H1 (cell line): Measurements from ENCODE around the gene GNB1L. TPM values are rescaled to one million over a fixed set of nuclear protein-coding genes. Genes with fewer than 3 reads are reported as not detected.

Experiments used
- CTCF ChIA-PET: fragments of 300-600 bp; sonication (Branson Sonifier 250); formaldehyde crosslinking; loops from one replicate; lab custom pipeline; 2021; ENCODE audit not compliant: partially characterized antibody; lab: Charles Lee
- POLR2A ChIA-PET: fragments of 300-600 bp; sonication (Branson Sonifier 250); formaldehyde crosslinking; loops from one replicate; lab custom pipeline; 2021; ENCODE audit warnings: inconsistent platforms; ENCODE audit not compliant: partially characterized antibody; lab: Charles Lee
- DNase-seq, 2 experiments: peaks; one replicate each; pipeline versions ENCODE4 v3.0.0 to v3.0.0-alpha.2; 2010 to 2022; ENCODE audit warnings: low spot score in 2 of 2, low read depth in 1 of 2, mixed read lengths in 1 of 2
- FAIRE-seq: peaks from 2 replicates; lab custom pipeline; 2011; peaks lifted over from hg19 to GRCh38; lab: Jason Lieb, UNC
- H2AFZ ChIP-seq: 2 replicates; pipeline ENCODE4 v1.8.1; 2012; ENCODE audit warnings: low read length, inconsistent platforms
- H2AK5ac ChIP-seq: 2 replicates; pipeline ENCODE4 v1.6.1; 2013; ENCODE audit warnings: low read depth, low read length
- H2BK120ac ChIP-seq: replicated peaks from 2 replicates; pipeline ENCODE3; 2013; ENCODE audit warnings: low read depth, low read length, inconsistent platforms
- H2BK12ac ChIP-seq: 2 replicates; pipeline ENCODE4 v1.6.1; 2013; ENCODE audit warnings: low read depth, low read length
- H2BK15ac ChIP-seq: 2 replicates; pipeline ENCODE4 v1.6.1; 2013; ENCODE audit warnings: low read length
- H2BK20ac ChIP-seq: 2 replicates; pipeline ENCODE4 v1.6.1; 2013; ENCODE audit warnings: low read length
- H2BK5ac ChIP-seq: 2 replicates; pipeline ENCODE4 v1.6.1; 2013; ENCODE audit warnings: low read depth, low read length
- H3K14ac ChIP-seq: 2 replicates; pipeline ENCODE4 v1.6.1; 2013; ENCODE audit warnings: inconsistent platforms; ENCODE audit not compliant: insufficient read length
- H3K18ac ChIP-seq: 2 replicates; pipeline ENCODE4 v1.6.1; 2013; ENCODE audit warnings: low read length; ENCODE audit errors: extremely low read depth
- H3K23ac ChIP-seq: 2 replicates; pipeline ENCODE4 v1.6.1; 2013; ENCODE audit warnings: inconsistent platforms; ENCODE audit not compliant: insufficient read length
- H3K23me2 ChIP-seq: 2 replicates; pipeline ENCODE4 v1.6.1; 2013; ENCODE audit warnings: low read depth, low read length
- H3K27ac ChIP-seq: 2 replicates; pipeline ENCODE4 v1.6.1; 2011; ENCODE audit warnings: low read depth, low read length, inconsistent platforms
- H3K27me3 ChIP-seq, 4 experiments: replicated peaks in 1 of 4; 1 replicate in 1 of 4; 2 replicates in 3 of 4; pipeline versions ENCODE4 v1.6.1 to v1.8.1; 2011 to 2013; ENCODE audit warnings: low read length in 3 of 4, mild to moderate bottlenecking in 3 of 4, inconsistent platforms in 2 of 4, mixed read lengths in 2 of 4, moderate library complexity in 1 of 4; ENCODE audit not compliant: control insufficient read depth in 3 of 4, insufficient read depth in 3 of 4; ENCODE audit errors: extremely low read depth in 1 of 4
- H3K36me3 ChIP-seq, 4 experiments: 2 replicates each; pipeline versions ENCODE4 v1.6.1 to v1.8.1; 2011 to 2013; ENCODE audit warnings: mild to moderate bottlenecking in 4 of 4, low read length in 3 of 4, moderate library complexity in 2 of 4, control low read depth in 1 of 4, inconsistent platforms in 1 of 4; ENCODE audit not compliant: insufficient read depth in 4 of 4, control insufficient read depth in 2 of 4
- H3K4ac ChIP-seq: replicated peaks from 2 replicates; pipeline ENCODE3; 2013; ENCODE audit warnings: low read length, low read depth, mixed read lengths, inconsistent platforms; ENCODE audit not compliant: insufficient read length
- H3K4me1 ChIP-seq, 4 experiments: replicated peaks in 1 of 4; 1 replicate in 1 of 4; 2 replicates in 3 of 4; pipeline versions ENCODE4 v1.6.1 to v1.8.1; 2011 to 2013; ENCODE audit warnings: low read length in 3 of 4, inconsistent platforms in 2 of 4, mixed read lengths in 1 of 4; ENCODE audit not compliant: insufficient read depth in 4 of 4, control insufficient read depth in 3 of 4
- H3K4me2 ChIP-seq, 2 experiments: 2 replicates each; pipeline versions ENCODE4 v1.6.1 to v1.8.1; 2011 to 2013; ENCODE audit warnings: low read depth in 2 of 2, low read length in 2 of 2, control low read depth in 1 of 2, inconsistent platforms in 1 of 2, mild to moderate bottlenecking in 1 of 2; ENCODE audit not compliant: insufficient read depth in 1 of 2
- H3K4me3 ChIP-seq, 4 experiments: fragments of 200-600, 300-600 bp in 1 of 4; sonication (generic), shearing (Covaris generic), sonication (Bioruptor Twin) in 1 of 4; 2 replicates each; pipeline versions ENCODE4 v1.5.1 to v1.8.1; 2011 to 2016; ENCODE audit warnings: low read length in 4 of 4, low read depth in 3 of 4, control low read depth in 2 of 4, inconsistent platforms in 2 of 4, mild to moderate bottlenecking in 2 of 4, mixed read lengths in 1 of 4, moderate library complexity in 1 of 4; ENCODE audit not compliant: insufficient read depth in 2 of 4; ENCODE audit errors: extremely low read depth in 1 of 4
- H3K56ac ChIP-seq: replicated peaks from 2 replicates; pipeline ENCODE3; 2013; ENCODE audit warnings: low read depth, mild to moderate bottlenecking, mixed read lengths, low read length, inconsistent platforms; ENCODE audit not compliant: insufficient read length
- H3K79me1 ChIP-seq: 2 replicates; pipeline ENCODE4 v1.6.1; 2013; ENCODE audit warnings: low read depth, low read length, control low read depth
- H3K79me2 ChIP-seq, 2 experiments: 2 replicates each; pipeline versions ENCODE4 v1.6.1 to v1.8.1; 2012 to 2013; ENCODE audit warnings: low read length in 2 of 2, mild to moderate bottlenecking in 2 of 2, inconsistent platforms in 1 of 2; ENCODE audit not compliant: insufficient read depth in 2 of 2, control insufficient read depth in 1 of 2
- H3K9ac ChIP-seq, 4 experiments: replicated peaks in 1 of 4; 1 replicate in 1 of 4; 2 replicates in 3 of 4; pipeline versions ENCODE4 v1.6.1 to v1.8.1; 2011 to 2013; ENCODE audit warnings: low read depth in 3 of 4, low read length in 3 of 4, control low read depth in 2 of 4, mild to moderate bottlenecking in 2 of 4, moderate library complexity in 2 of 4, inconsistent platforms in 1 of 4; ENCODE audit errors: extremely low read depth in 1 of 4
- H3K9me3 ChIP-seq, 2 experiments: 2 replicates each; pipeline versions ENCODE4 v1.6.1 to v1.8.1; 2012 to 2013; ENCODE audit warnings: mild to moderate bottlenecking in 2 of 2, moderate library complexity in 2 of 2, control low read depth in 1 of 2, inconsistent platforms in 1 of 2, low read depth in 1 of 2, low read length in 1 of 2, mixed read lengths in 1 of 2; ENCODE audit not compliant: insufficient read depth in 2 of 2
- H4K20me1 ChIP-seq, 2 experiments: replicated peaks in 1 of 2; 2 replicates each; pipeline versions ENCODE3 to v1.8.1; 2011 to 2013; ENCODE audit warnings: inconsistent platforms in 2 of 2, low read length in 2 of 2, mild to moderate bottlenecking in 1 of 2; ENCODE audit not compliant: insufficient read depth in 2 of 2, control insufficient read depth in 1 of 2
- H4K5ac ChIP-seq: 2 replicates; pipeline ENCODE4 v1.6.1; 2013; ENCODE audit warnings: low read length, low read depth, mixed read lengths, inconsistent platforms; ENCODE audit not compliant: insufficient read length
- H4K8ac ChIP-seq: 2 replicates; pipeline ENCODE4 v1.8.0; 2013; ENCODE audit warnings: mild to moderate bottlenecking, moderate library complexity, low read length, inconsistent platforms; ENCODE audit not compliant: insufficient read depth; ENCODE audit errors: extremely low read depth
- H4K91ac ChIP-seq: replicated peaks from 2 replicates; pipeline ENCODE3; 2013; ENCODE audit warnings: low read length, mixed read lengths, inconsistent platforms; ENCODE audit not compliant: insufficient read length
- KDM4A ChIP-seq: IDR thresholded peaks from one replicate; pipeline ENCODE4 v1.7.1; 2012; ENCODE audit warnings: low read depth, mild to moderate bottlenecking, moderate library complexity, low read length, inconsistent platforms; ENCODE audit not compliant: severe bottlenecking
- SAP30 ChIP-seq: fragments of 300-600 bp; sonication (generic); IDR thresholded peaks from 2 replicates; pipeline ENCODE4 v1.7.1; 2012; ENCODE audit warnings: low read length, moderate library complexity, mild to moderate bottlenecking, inconsistent platforms; ENCODE audit not compliant: insufficient read depth, insufficient replicate concordance
- TBP ChIP-seq: IDR thresholded peaks from 2 replicates; pipeline ENCODE4 v1.6.1; 2011; ENCODE audit warnings: low read depth, low read length, improper control_type of control experiment
- WGBS, 2 experiments: shearing (Covaris generic) in 1 of 2; methylation state at CpG; one replicate each; pipeline versions ENCODE4 v1.1.6 to v1.1.7; 2013 to 2015; ENCODE audit warnings: low lambda C conversion rate in 2 of 2, mixed read lengths in 2 of 2, inconsistent platforms in 1 of 2, low coverage in 1 of 2, missing lambda C conversion rate in 1 of 2; ENCODE audit not compliant: insufficient replicate concordance in 2 of 2, insufficient coverage in 1 of 2, insufficient read length in 1 of 2; ENCODE audit errors: extremely low coverage in 1 of 2, missing lambda C conversion rate in 1 of 2; 5-methylcytosine and 5-hydroxymethylcytosine counted together
- polyA plus RNA-seq, 7 experiments: library from polyadenylated mRNA; depleted of rRNA in 3 of 7; stranded (reverse) in 5 of 7; unstranded in 2 of 7; fragments of >200 nt in 5 of 7; fragments of 200-250 nt in 2 of 7; gene quantifications; 1 replicate in 5 of 7; 2 replicates in 1 of 7; 4 replicates in 1 of 7; pipeline versions ENCODE4 v1.2.1 to v1.2.3, GENCODE V29; 2011 to 2013; ENCODE audit warnings: missing spikeins in 2 of 7, mixed read lengths in 2 of 7
- total RNA-seq: library from RNA; stranded (reverse); fragmentation: NEBNext Ultra II Directional; extraction: Animal tissue kit (Norgen Biotek cat#: 25700); gene quantifications from 2 replicates; pipeline ENCODE4 v1.2.1, GENCODE V29; 2021

GNB1L gene
- total and polyA plus RNA-seq, 2 of the 8 experiments (the other 6 are each of a cell fraction or from before 2014, with no cell fraction given) = 14.0 to 15.6 TPM

- no peak overlapping the region for H3K14ac ChIP-seq
- CTCF ChIA-PET = interaction anchor here (0.8 to 10.1 kb wide), 14 partner anchors 9 to 224 kb away, joined by 3 to 69 read pairs (median 4); partner anchors contain the start of genes GNB1L, GP1BB and RTL10
- no peak overlapping the region for H3K4me3 ChIP-seq
- no peaks in the 10 kb centered on the region for H3K79me1 ChIP-seq
- H3K36me3 ChIP-seq = no peaks in the 10 kb centered on the region
- peaks cover 5 to 12% (median 12%) of the 10 kb centered on the region in 4 experiments for H3K4me1 ChIP-seq
- FAIRE-seq (no peak), DNase-seq (peak in 1 of 2 experiments; percentile 61)
- no peak overlapping the region for H2AFZ ChIP-seq
- H4K20me1 ChIP-seq = no peaks in the 10 kb centered on the region
- no peaks in the 10 kb centered on the region; a peak in 1 of 7 replicates for H3K27me3 ChIP-seq
- no peak overlapping the region for H4K5ac ChIP-seq
- no peak overlapping the region for H3K27ac ChIP-seq
- WGBS, 2 experiments = 78% methylated on average over 11 of the region's 12 CpGs; no CpG with 5 or more reads in 1 of the 2 experiments
- H3K9me3 ChIP-seq = no peaks in the 10 kb centered on the region
- no peak overlapping the region for H4K8ac ChIP-seq
- H2BK15ac ChIP-seq = peak overlapping the region; percentile 81; the same call in 1 of the 2 replicates
- H3K9ac ChIP-seq = no peak overlapping the region
- H2BK12ac ChIP-seq = peak overlapping the region; percentile 60
- H3K18ac ChIP-seq = no peak overlapping the region
- H2BK20ac ChIP-seq = no peak overlapping the region
- POLR2A ChIA-PET = interaction anchor here (0.8 to 1.1 kb wide), 4 partner anchors 16 to 157 kb away, joined by 3 to 5 read pairs (median 3); no protein-coding TSS in a partner anchor
- H3K79me2 ChIP-seq = no peaks in the 10 kb centered on the region
- H2BK5ac ChIP-seq = no peak overlapping the region
- no peaks in the 10 kb centered on the region for H3K23me2 ChIP-seq
- H3K23ac ChIP-seq = no peak overlapping the region
- H3K4ac ChIP-seq = no peak overlapping the region
- peak overlapping the region; percentile 35 for H4K91ac ChIP-seq
- H3K4me2 ChIP-seq = peak overlapping the region in 1 of 2 experiments; percentile 6; a peak in 1 of 4 replicates
- H2BK120ac ChIP-seq = no peak overlapping the region
- H3K56ac ChIP-seq = no peak overlapping the region
- H2AK5ac ChIP-seq = no peak overlapping the region; the same call in 1 of the 2 replicates
- no peak for TF ChIP-seq SAP30
- no peak for TF ChIP-seq TBP
- no peak for TF ChIP-seq KDM4A
These were observed 48.8 kb upstream of the GNB1L start for GRCh38 chr22:19903513-19903912.
